GM18499 (cell line): Measurements from ENCODE around the gene CDYL.

Experiments used
- ATAC-seq: cut with Tn5 transposase; IDR thresholded peaks from one replicate; pipeline ENCODE4 v1.9.1; 2021; ENCODE audit warnings: moderate number of reproducible peaks; ENCODE audit not compliant: insufficient read depth, unreplicated experiment

The CDYL gene

GRCh38 chr6:4953440-4953839, 177.2 kb downstream of the CDYL start:
- ATAC-seq = no peak

DNA sequence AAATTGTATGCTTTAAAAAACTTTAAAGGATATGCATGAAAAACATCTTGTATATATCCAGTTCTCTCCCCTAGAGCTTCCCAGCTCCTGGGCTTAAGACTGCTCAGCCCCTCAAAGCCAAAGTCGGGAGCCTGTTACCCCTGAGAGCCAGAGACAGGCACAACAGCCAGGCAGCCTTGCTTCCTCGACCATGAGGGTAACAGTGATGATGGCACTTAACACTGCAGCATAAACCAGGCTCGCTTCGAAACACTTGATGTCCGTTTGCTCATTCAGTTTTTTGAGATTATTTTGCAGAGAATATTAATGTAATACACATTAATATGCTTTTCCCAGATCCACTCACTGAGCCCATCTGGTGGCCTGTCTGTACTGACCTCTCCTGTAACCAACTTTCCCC, 180.4 kb downstream of the CDYL start:
- ATAC-seq = no peak

DNA sequence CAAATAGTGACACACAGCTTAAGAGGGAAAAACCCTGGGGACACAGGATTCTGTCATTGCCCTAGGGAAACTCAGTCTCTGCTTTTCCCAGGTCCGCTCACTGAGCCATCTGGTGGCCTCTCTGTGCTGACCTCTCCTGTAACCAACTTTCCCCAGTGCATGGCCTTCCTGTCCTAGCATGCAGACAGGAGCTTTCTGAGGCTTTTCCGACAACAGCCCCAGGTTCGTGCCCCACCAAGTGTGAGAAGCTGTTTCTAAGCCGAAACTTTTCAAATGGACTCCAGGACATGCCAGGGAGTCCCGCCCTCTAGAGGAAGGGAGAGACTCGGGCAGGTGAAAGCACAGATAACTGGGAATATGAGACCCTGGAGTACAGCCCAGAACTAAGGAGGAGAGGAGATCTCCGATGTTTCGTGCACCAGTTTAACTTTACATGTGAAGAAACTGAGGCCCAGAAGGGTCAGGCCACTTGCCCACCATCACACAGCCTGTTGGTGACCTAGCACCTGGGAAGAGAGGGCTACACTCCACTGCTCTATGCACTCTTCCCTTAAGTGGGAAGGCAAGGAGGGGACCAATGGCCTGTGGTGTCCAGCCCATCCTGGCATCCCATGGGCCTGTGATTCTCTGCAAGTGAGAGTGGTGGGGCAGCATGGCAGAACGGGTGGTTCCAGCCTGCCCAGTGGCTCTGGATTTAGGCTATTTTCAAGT, 181.5 kb downstream of the CDYL start:
- ATAC-seq = no peak

DNA sequence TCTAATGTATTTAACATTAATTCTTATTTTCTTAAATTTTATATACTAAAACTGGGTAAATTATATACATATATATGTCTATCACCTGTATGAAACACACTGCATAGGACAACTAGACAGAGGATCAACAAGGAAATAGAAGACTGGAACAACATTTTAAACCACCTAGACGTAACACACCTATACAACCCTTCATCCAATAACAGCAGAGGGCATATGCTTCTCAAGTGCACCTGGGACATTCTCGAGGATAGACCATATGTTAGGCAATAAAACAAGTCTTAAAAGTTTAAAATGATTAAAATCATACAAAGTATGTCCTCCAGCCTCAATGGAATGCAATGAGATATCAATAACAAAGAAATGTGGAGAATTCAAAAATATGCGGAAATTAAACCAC, 182.4 kb downstream of the CDYL start:
- ATAC-seq = no peak

- ATAC-seq = no peak
These were observed 185.3 kb downstream of the CDYL start for GRCh38 chr6:4961322-4962168.

DNA sequence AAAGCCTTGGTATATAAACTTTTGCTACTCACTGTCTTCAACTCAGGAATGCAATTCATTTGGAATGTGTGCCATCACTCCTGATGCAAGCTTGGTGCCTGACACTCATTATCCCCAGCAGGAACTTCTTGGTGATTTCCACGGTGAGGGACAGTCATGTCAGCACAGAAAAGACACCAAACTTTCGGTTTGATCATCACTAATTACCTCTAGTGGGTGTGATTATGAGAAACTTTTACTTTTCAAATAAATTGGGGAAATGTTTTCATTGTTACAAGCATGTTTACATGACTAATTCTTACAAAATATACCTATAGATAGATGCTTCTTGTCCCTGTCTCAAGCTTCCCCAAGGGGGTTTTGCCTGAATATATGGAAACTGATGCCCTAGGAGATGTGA, 186.7 kb downstream of the CDYL start:
- no peak for ATAC-seq

DNA sequence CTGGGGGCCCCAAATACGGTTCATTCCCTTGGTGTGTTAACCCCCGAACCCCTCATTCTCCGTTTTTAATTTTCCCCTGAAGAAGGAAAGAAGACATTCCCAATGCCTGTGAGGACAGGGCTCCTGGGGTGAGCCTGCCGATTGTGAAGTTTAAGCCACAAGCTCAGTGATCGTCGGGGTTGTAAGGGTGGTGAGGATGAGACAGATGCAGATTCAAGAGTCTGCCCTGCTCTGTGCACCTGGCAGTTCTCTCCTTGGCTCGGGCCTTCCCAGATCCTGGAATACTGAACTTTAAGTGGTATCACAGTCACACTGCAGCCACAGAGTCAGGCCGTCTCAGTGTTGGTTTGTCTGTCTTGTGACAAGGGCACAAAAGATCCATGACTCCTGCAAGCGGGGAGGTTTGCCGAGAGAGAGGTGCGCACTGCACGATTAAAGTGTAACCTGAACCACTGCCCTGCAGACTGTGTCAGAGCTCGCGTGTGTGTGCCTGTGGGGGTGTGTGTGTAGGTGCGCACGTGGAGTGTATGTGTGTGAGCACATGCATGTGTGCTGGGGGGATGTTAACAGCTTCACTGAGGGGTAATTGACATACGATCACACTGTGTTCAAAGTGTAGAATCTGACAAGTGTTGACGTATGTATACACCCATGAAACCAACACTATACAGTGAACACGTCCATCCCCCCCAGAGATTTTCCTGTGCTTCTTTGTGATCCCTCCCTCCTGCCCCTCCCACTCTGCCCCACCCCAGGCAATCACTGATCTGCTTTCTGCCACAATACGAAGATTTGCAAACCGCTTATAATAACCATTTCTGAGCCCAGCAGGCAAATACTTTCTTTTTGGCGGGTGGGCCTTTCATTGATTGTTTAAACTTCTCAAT, 188.7 kb downstream of the CDYL start:
- ATAC-seq = no peak

DNA sequence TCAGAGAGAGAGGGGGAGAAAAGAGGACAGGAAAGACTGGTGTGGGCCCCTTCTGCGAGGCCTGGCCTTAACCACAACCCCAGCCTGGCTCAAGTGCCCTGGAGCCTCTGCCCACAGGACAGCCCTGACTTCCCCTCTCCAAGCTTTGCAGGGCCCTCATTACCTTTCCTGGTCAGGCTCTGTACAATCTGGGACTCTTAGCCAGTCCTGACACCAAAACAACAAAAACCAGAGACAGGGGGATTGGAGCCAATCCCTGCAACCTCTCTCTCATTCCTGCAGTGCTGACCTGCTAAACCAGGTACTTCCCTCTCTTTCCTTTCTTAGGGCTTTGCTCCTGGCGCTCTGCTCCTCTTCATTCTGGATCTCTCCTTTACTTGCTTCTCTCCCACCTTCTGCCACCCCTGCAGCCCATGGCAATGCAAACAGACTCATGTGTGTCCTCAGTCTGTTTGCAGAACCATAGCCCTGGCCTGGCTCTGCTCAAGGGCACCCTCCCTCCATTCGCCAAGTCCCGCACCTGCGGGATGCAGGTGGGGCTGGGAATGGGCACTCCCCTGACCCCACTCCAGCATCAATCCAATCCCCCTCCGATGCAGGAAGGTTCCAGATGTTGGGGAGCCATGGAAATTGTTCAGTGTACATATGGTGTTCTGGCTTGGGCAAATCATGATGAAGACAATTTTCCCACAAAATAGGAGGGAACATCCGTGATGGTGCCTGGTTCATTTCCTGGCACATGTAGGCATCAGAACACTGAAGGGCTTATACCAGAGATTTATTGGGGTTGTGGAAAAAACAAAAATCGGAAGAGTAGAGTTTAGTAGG, 189.6 kb downstream of the CDYL start:
- ATAC-seq = no peak

- ATAC-seq = no peak
These were observed 191.3 kb downstream of the CDYL start for GRCh38 chr6:4967301-4968030.

GRCh38 chr6:4969609-4970285, 193.5 kb downstream of the CDYL start:
- ATAC-seq = no peak

- ATAC-seq = no peak
These were observed 194.7 kb downstream of the CDYL start for GRCh38 chr6:4970739-4971395.

GRCh38 chr6:4971851-4972250, 195.6 kb downstream of the CDYL start:
- ATAC-seq = no peak

GRCh38 chr6:4972438-4972837, 196.2 kb downstream of the CDYL start:
- no peak for ATAC-seq

GRCh38 chr6:4973415-4973814, 197.2 kb downstream of the CDYL start:
- no peak for ATAC-seq

GRCh38 chr6:4973982-4974745, 198.0 kb downstream of the CDYL start:
- ATAC-seq = no peak

DNA sequence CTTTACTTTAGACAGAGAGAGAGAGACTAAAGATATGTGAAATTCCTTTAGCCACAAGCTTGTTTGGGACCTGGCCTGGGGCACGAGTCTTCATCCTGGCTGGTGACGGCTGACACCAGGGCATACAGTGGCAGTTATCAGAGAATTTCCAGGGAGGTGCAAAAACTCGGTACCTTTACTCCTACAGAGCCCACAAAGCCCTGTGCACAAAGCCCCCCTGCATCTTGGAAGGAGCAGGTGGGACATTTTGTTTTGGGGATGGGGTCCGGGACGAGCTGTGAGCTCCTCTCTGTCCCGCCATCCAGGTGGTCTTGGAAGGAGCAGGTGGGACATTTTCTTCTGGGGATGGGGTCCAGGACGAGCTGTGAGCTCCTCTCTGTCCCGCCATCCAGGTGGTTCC, 198.8 kb downstream of the CDYL start:
- ATAC-seq = no peak

DNA sequence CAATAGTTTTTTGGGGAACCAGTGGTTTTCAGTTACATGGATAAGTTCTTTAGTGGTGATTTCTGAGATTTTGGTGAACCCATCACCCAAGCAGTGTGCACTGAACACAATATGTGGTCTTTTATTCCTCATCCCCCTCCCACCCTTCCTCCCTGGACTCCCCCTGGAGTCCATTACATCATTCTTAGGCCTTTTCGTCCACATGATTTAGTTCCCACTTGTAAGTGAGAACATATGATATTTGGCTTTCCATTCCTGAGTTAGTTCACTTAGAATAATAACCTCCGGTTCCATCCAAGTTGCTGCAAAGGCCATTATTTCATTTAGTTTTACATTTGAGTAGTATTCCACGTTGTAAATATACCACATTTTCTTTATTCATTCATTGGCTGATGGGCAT, 199.3 kb downstream of the CDYL start:
- no peak for ATAC-seq

DNA sequence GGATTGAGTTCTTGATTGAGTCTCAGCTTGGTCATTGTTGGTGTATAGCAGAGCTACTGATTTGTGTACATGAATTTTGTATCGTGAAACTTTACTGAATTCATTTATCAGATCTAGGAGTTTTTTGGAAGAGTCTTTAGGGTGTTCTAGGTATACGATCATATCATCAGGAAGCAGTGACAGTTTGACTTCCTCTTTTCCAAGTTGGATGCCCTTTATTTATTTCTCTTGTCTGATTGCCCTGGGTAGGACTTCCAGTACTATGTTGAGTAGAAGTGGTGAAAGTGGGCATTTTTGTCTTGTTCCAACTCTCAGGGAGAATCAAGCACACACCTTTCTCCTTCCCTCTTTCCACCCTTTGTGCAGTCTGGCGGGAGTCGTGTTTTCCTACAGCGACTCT, 201.3 kb downstream of the CDYL start:
- no peak for ATAC-seq
